Mesothelial cell of epicardium (in vitro differentiated cells): ENCODE results near the gene ABHD17B. TPM values are rescaled to one million over a fixed set of nuclear protein-coding genes. Genes with fewer than 3 reads are reported as not detected.

Experiments
- DNase-seq, 2 experiments: peaks; one replicate each; pipeline ENCODE4 v3.0.0; 2021; ENCODE audit warnings: low spot score in 2 of 2; ENCODE audit not compliant: unreplicated experiment in 2 of 2
- H3K27ac Mint-ChIP-seq: 2 replicates; pipeline ENCODE4 v1.8.0; 2021; ENCODE audit warnings: mixed read lengths
- H3K27me3 Mint-ChIP-seq: 2 replicates; pipeline ENCODE4 v1.8.0; 2021; ENCODE audit warnings: low read depth, mixed read lengths
- H3K36me3 Mint-ChIP-seq: 2 replicates; pipeline ENCODE4 v1.8.0; 2021; ENCODE audit warnings: mixed read lengths
- H3K4me1 Mint-ChIP-seq: 2 replicates; pipeline ENCODE4 v1.8.0; 2021; ENCODE audit warnings: mixed read lengths
- H3K4me3 Mint-ChIP-seq: 2 replicates; pipeline ENCODE4 v1.8.0; 2021; ENCODE audit warnings: mild to moderate bottlenecking, moderate library complexity, mixed read lengths
- H3K9me3 Mint-ChIP-seq: 2 replicates; pipeline ENCODE4 v1.8.0; 2021; ENCODE audit warnings: mixed read lengths
- CTCF ChIP-seq: fragments of 200-600 bp; sonication (generic); IDR thresholded peaks from one replicate; pipeline ENCODE4 v1.5.0; 2021; ENCODE audit warnings: antibody characterized with exemption; ENCODE audit not compliant: unreplicated experiment
- total RNA-seq: library from RNA; stranded (reverse); gene quantifications from 3 replicates; pipeline ENCODE4 v1.2.1, GENCODE V29; 2021

Gene ABHD17B
- total RNA-seq, 1 donor from 2014 or later: 27.0 TPM

DNA sequence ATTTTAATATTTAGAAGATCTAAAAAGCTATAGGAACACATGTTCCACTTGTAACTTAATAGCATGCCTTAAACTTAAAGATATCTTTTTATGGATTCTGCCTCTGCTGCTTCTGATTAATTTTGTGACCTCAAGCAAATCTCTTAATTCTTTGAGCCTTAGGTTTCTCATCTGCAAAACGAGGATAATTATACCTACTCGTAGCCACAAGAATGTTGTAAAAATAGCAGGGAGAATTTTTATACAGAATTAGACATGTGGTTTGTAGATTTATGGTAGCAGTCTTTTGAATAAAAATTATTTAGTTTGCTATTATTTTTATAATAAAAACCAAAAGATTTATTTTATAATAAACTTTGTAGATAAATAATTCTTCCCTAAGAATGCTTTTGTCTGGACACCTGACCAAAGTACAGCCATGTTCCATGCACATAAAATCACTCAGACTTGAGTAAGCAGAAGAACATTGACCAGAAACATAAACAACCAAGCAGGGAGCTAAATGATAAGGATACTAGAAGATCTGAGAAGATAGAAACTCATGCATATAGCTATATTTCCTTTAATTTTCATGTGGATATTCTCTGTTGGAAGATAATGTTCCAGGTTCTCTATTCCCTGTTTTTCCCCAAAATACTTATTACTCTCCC lies 18.9 kb upstream of the ABHD17B start:
- H3K9me3 Mint-ChIP-seq: peaks cover 8% of the 10 kb centered on the region
- no peaks in the 10 kb centered on the region for H3K27me3 Mint-ChIP-seq
- no peak for TF ChIP-seq CTCF
- H3K27ac Mint-ChIP-seq: peak overlapping the region; percentile 39
- no peak overlapping the region for H3K4me3 Mint-ChIP-seq
- DNase-seq: no peak
- H3K4me1 Mint-ChIP-seq: peaks cover 34% of the 10 kb centered on the region
- H3K36me3 Mint-ChIP-seq: peaks cover 7% of the 10 kb centered on the region

DNA sequence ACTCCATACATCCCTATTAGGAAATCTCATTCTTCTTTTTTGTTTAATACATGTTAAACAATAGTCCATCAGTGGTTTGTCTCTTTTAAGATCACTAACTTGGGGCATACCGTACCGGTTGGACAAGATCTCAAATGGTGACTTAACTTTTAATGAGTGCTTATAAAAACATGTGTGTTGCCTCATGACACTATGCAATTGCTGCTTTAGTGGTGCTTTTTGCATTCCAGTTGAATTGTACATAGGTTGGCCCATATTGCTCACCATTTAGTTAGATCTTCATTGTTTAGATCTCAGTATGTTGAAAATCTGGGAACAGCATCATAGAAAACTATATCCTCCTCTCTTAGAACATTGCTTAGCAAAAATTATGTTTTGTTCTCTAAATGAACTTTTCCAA lies 18.2 kb upstream of the ABHD17B start:
- peaks cover 8% of the 10 kb centered on the region for H3K9me3 Mint-ChIP-seq
- DNase-seq: no peak
- H3K27me3 Mint-ChIP-seq: no peaks in the 10 kb centered on the region
- H3K36me3 Mint-ChIP-seq: peaks cover 7% of the 10 kb centered on the region
- no peak for TF ChIP-seq CTCF
- peak overlapping the region; percentile 54 for H3K27ac Mint-ChIP-seq
- peaks cover 34% of the 10 kb centered on the region for H3K4me1 Mint-ChIP-seq
- H3K4me3 Mint-ChIP-seq: no peak overlapping the region

DNA sequence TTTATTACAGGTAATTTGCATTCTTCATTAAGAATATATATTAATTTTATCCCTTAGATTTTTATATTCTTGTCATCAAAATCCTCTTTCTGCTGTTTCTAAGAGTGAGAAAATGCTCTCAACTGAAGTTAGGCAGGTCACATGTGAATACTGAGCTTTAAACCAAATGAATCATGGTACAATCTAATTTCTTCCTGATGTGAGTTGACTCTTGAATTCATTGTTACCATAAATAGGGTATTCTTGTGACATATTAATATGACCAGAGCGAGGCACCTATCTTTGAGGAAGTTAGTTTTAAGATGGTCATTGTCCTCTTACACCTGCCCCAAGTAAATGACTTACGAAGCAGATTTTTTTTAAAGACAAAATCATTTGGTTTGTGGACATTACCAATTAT lies 17.8 kb upstream of the ABHD17B start:
- H3K4me3 Mint-ChIP-seq: no peak overlapping the region
- H3K27ac Mint-ChIP-seq: peak overlapping the region; percentile 54
- no peak for TF ChIP-seq CTCF
- peaks cover 34% of the 10 kb centered on the region for H3K4me1 Mint-ChIP-seq
- H3K27me3 Mint-ChIP-seq: no peaks in the 10 kb centered on the region
- peaks cover 7% of the 10 kb centered on the region for H3K36me3 Mint-ChIP-seq
- peaks cover 8% of the 10 kb centered on the region for H3K9me3 Mint-ChIP-seq
- no peak for DNase-seq

- no peak for DNase-seq
- peaks cover 8% of the 10 kb centered on the region for H3K36me3 Mint-ChIP-seq
- TF ChIP-seq CTCF: no peak
- no peaks in the 10 kb centered on the region for H3K27me3 Mint-ChIP-seq
- peaks cover 8% of the 10 kb centered on the region for H3K9me3 Mint-ChIP-seq
- H3K4me1 Mint-ChIP-seq: peaks cover 34% of the 10 kb centered on the region
- no peak overlapping the region for H3K4me3 Mint-ChIP-seq
- H3K27ac Mint-ChIP-seq: no peak overlapping the region
Measured at GRCh38 chr9:71928376-71928775, 17.4 kb upstream of the ABHD17B start.

GRCh38 chr9:71925834-71926233 lies 14.8 kb upstream of the ABHD17B start:
- Mint-ChIP-seq H3K4me1 (peaks cover 30% of the 10 kb centered on the region), H3K27ac (no peak overlapping the region), H3K27me3 (no peaks in the 10 kb centered on the region), H3K9me3 (no peaks in the 10 kb centered on the region), H3K36me3 (peaks cover 2% of the 10 kb centered on the region), H3K4me3 (no peak overlapping the region)
- no peak for DNase-seq
- TF ChIP-seq CTCF: no peak

DNA sequence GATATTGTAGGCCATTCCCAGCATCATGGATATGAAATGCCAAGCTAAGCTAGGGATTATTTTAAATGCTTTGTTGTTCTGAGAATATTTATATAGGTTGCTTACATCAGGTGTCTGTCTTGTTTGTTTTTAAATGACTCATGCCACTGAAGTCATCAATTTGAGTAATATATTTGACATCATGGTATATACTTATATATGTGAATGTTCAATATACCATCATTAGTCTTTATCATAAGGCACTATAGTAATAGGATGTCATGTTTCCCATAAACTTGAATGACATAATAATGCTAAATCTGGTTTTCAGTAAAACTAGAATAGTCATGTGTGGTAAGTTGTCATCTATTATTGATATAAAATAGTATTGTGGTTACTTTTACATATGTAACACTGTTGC lies 13.6 kb upstream of the ABHD17B start:
- no peak for DNase-seq
- Mint-ChIP-seq H3K4me3 (no peak overlapping the region), H3K27me3 (no peaks in the 10 kb centered on the region), H3K27ac (no peak overlapping the region), H3K36me3 (peaks cover 2% of the 10 kb centered on the region), H3K4me1 (peaks cover 28% of the 10 kb centered on the region), H3K9me3 (no peaks in the 10 kb centered on the region)
- TF ChIP-seq CTCF: no peak
